DND-41 (cell line): ENCODE data around the gene IL18R1.

ENCODE experiments used
- ATAC-seq: fragments of 200-7000 bp; cut with Tn5 transposase; 3 replicates; pipeline ENCODE4 v1.9.1; 2021; ENCODE audit warnings: low read depth; ENCODE audit not compliant: insufficient read depth
- DNase-seq: peaks from one replicate; pipeline ENCODE4 v3.0.0-alpha.2; 2020
- H2AFZ ChIP-seq: 2 replicates; pipeline ENCODE4 v1.6.0; 2012; ENCODE audit warnings: low read depth, low read length
- H3K27ac ChIP-seq: 2 replicates; pipeline ENCODE4 v1.5.1; 2012; ENCODE audit warnings: low read length, inconsistent platforms
- H3K27me3 ChIP-seq: fragments of 200-600 bp; sonication (generic); 2 replicates; pipeline ENCODE4 v1.6.0; 2012; ENCODE audit warnings: low read length, mild to moderate bottlenecking, inconsistent platforms; ENCODE audit not compliant: insufficient read depth, poor library complexity
- H3K36me3 ChIP-seq: 2 replicates; pipeline ENCODE4 v1.5.1; 2012; ENCODE audit warnings: low read length, inconsistent platforms; ENCODE audit not compliant: insufficient read depth
- H3K4me1 ChIP-seq: 2 replicates; pipeline ENCODE4 v1.5.1; 2012; ENCODE audit warnings: mild to moderate bottlenecking, low read length; ENCODE audit not compliant: insufficient read depth
- H3K4me2 ChIP-seq: 2 replicates; pipeline ENCODE4 v1.6.0; 2012; ENCODE audit warnings: mild to moderate bottlenecking, moderate library complexity, low read length, inconsistent platforms; ENCODE audit not compliant: insufficient read depth
- H3K4me3 ChIP-seq, 2 experiments: fragments of 200-600 bp in 1 of 2; shearing (Covaris generic) in 1 of 2; 2 replicates each; pipeline ENCODE4 v1.5.1; 2012 to 2016; ENCODE audit warnings: inconsistent platforms in 2 of 2, low read length in 2 of 2, mild to moderate bottlenecking in 2 of 2, low read depth in 1 of 2, moderate library complexity in 1 of 2
- H3K79me2 ChIP-seq: 2 replicates; pipeline ENCODE4 v1.6.0; 2012; ENCODE audit warnings: low read length, inconsistent platforms; ENCODE audit not compliant: insufficient read depth
- H3K9ac ChIP-seq: 2 replicates; pipeline ENCODE4 v1.6.0; 2012; ENCODE audit warnings: low read depth, mild to moderate bottlenecking, inconsistent platforms, low read length, moderate library complexity
- H3K9me3 ChIP-seq: 2 replicates; pipeline ENCODE4 v1.5.1; 2012; ENCODE audit warnings: low read length, moderate library complexity, mild to moderate bottlenecking, inconsistent platforms; ENCODE audit not compliant: insufficient read depth, severe bottlenecking
- H4K20me1 ChIP-seq: 2 replicates; pipeline ENCODE4 v1.6.0; 2012; ENCODE audit warnings: low read length; ENCODE audit not compliant: insufficient read depth
- CTCF ChIP-seq: IDR thresholded peaks from 2 replicates; pipeline ENCODE4 v1.5.1; 2012; ENCODE audit warnings: borderline replicate concordance, low read length, moderate library complexity, mild to moderate bottlenecking; ENCODE audit not compliant: poor library complexity, severe bottlenecking; ENCODE audit errors: extremely low read depth
- EZH2 ChIP-seq: IDR thresholded peaks from 3 replicates; pipeline ENCODE4 v1.6.1; 2012; ENCODE audit warnings: borderline replicate concordance, low read depth, mild to moderate bottlenecking, moderate library complexity, low read length, inconsistent platforms; ENCODE audit not compliant: severe bottlenecking

IL18R1 gene

GRCh38 chr2:102446936-102447335, 91.3 kb downstream of the IL18R1 start:
- H3K9ac ChIP-seq = no peak overlapping the region
- DNase-seq = no peak
- no peaks in the 10 kb centered on the region for H3K36me3 ChIP-seq
- H4K20me1 ChIP-seq = no peaks in the 10 kb centered on the region
- H2AFZ ChIP-seq = no peak overlapping the region
- H3K27ac ChIP-seq = no peak overlapping the region
- no peak for TF ChIP-seq EZH2
- TF ChIP-seq CTCF = no peak
- no peak overlapping the region for H3K4me3 ChIP-seq
- no peaks in the 10 kb centered on the region for H3K9me3 ChIP-seq
- no peak overlapping the region for H3K4me2 ChIP-seq
- no peaks in the 10 kb centered on the region for H3K4me1 ChIP-seq
- no peak for ATAC-seq
- peaks cover 7% of the 10 kb centered on the region for H3K27me3 ChIP-seq
- H3K79me2 ChIP-seq = no peaks in the 10 kb centered on the region
